GM12874 (cell line): Measurements from ENCODE around the gene WTIP.

ENCODE experiments used
- TF ChIP-seq, protein P1 (sequence below): IDR thresholded peaks from 2 replicates; pipeline ENCODE4 v1.5.1; 2011; ENCODE audit warnings: low read depth, mild to moderate bottlenecking, control low read depth, low read length, moderate library complexity; ENCODE audit not compliant: insufficient read depth

Gene WTIP

DNA sequence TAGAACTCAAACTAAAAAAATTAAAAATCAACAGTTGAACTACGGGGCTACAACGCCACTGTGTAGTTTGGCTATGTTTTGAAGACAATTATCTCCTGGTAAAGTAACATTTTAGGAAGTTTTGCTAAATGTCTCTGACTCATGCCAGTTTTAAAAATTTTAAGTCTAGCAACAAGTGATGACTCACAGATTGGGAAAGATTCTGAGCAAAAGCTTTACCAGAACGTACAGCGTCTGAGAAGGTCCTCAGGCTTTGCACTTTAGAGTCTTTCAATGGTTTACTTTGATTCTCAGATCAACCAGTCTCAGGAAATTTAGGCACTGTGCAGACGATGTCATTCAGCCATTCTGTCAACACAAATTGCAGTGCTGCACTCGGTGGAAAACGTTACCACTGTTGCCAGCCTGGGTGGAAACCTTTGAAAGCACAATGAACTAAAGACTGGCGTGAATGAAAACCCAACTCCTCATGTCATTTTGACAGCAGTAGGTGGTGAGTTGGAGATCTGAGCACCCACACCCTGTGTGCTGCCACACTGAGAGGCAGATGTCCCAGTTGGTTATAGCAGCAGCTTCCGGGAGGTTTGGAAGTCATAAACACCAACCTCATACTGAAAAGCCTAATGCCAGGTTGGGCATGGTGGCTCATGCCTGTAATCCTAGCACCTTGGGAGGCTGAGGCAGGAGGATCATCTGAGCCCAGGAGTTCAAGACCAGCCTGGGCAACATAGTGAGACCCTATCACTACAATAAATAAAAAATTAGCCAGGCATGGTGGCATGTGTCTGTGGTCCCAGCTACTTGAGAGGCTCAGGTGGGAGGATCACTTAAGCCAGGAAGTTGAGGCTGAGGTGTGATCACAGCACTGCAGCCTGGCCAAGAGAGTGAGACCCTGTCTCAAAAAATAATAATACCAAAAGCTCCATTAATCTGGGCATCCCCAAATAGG lies 6.3 kb upstream of the WTIP start:
- TF ChIP-seq, protein P1, sequence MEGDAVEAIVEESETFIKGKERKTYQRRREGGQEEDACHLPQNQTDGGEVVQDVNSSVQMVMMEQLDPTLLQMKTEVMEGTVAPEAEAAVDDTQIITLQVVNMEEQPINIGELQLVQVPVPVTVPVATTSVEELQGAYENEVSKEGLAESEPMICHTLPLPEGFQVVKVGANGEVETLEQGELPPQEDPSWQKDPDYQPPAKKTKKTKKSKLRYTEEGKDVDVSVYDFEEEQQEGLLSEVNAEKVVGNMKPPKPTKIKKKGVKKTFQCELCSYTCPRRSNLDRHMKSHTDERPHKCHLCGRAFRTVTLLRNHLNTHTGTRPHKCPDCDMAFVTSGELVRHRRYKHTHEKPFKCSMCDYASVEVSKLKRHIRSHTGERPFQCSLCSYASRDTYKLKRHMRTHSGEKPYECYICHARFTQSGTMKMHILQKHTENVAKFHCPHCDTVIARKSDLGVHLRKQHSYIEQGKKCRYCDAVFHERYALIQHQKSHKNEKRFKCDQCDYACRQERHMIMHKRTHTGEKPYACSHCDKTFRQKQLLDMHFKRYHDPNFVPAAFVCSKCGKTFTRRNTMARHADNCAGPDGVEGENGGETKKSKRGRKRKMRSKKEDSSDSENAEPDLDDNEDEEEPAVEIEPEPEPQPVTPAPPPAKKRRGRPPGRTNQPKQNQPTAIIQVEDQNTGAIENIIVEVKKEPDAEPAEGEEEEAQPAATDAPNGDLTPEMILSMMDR, result no peak

DNA sequence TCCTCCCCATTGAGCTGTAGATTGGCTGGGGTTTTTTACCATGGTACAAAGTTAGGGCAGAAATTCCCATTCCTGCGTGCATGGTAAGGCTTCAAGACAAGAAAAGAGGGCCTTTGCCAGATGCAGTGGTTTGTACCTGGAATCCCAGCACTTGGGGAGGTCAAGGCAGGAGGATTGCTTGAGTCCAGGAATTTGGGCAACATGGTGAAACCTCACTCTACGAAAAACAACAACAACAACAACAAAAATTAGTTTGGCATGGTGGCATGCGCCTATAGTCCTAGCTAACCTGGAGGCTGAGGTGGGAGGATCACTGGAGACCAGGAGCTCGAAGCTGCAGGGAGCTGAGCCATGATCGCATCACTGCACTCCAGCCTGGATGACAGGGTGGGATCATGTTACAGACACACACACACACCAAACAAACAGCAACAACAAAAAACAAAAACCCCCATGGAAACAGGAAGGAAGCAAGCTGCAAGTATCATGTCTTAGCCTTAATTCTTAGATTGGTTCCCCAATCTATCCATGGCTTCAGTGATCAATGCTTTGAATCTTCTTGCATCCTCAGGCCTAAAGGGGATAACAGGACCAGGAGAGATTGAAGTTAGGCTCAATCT lies 5.5 kb upstream of the WTIP start:
- TF ChIP-seq, protein P1, result no peak

DNA sequence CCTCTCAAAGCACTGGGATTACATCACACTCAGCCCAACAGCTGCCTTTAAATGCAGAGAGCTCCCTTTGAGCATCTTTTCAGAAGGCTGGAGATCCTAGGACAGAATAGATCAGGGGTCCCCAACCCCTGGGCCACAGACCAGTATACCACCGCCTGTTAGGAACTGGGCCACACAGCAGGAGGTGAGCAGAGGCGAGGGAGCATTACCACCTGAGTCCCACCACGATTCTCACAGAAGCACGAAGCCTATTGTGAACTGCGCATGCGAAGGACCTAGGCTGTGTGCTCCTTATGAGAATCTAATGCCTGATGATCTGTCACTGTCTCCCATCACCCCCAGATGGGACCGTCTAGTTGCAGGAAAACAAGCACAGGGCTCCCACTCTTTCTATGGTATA lies 2.2 kb upstream of the WTIP start:
- TF ChIP-seq, protein P1, result no peak

DNA sequence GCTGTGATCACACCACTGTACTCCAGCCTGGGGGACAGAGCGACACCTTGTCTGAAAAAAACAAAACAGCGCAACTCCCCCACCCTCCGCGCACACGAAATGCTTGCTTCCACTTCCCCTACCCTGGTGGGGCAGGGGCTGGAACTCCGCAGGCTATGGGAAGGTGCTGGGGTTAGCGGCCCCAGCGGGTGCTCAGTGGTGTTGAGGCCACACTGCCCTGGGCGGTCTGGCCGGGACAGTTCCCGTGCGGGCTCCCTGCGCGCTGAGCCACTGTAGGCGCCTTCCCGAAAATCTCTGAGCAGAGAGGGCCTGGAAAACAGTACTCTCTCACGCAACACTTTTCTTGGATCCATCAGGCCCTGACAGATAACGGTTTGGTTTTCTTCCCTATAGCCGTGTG lies 1.1 kb upstream of the WTIP start:
- TF ChIP-seq, protein P1, result no peak

DNA sequence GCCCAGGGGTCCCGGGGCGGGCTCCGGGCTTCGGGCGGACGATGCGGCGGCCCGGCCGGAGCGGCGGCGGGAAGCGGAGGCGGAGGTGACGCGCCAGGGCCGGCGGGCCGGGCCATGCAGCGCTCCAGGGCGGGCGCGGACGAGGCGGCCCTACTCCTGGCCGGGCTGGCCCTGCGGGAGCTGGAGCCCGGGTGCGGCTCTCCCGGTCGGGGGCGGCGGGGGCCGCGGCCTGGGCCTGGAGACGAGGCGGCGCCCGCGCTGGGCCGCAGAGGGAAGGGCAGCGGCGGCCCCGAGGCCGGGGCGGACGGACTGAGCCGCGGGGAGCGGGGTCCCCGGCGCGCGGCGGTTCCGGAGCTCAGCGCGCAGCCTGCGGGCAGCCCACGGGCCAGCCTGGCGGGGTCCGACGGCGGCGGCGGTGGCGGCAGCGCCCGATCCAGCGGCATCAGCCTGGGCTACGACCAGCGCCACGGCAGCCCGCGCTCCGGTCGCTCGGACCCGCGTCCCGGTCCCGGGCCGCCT lies 362 bp downstream of the WTIP start:
- TF ChIP-seq, protein P1, result no peak

DNA sequence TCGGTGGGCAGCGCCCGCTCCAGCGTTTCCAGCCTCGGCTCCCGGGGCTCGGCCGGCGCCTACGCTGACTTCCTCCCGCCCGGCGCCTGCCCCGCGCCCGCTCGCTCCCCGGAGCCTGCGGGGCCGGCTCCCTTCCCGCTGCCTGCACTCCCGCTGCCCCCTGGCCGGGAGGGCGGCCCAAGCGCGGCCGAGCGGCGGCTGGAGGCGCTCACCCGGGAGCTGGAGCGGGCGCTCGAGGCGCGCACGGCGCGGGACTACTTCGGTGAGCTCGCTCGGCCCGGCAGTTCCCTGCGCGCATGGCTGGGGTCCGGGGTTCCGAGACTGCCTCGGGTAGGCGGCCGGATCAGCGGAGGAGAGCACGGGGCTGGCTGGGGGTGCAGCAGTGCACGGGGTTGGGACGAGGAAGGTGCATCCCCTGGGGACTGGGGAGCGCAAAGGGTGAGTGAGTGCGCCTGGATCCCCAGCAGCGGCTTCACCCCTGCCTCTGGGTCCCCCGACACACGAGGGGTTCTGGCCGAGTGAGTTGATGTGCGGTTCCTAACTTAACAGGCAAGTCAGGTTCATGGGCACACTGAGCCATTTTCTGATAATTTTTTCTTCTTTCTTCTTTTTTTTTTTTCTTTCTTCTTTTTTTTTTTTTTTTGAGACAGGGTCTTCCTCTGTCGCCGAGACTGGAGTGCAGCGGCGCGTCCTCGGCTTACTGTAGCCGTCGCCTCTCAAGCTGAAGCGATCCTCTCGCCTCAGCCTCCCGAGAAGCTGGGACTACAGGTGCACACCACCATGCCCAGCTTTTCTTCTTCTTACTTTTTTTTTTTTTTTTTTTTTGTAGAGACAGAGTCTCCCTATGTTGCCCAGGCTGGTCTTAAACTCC lies 1.1 kb downstream of the WTIP start:
- TF ChIP-seq, protein P1, result no peak
